GM19240 (cell line): ENCODE measurements around the gene TRAF3.
"Not testable (repeated sequence)": the region's sequence is repeated elsewhere in the genome, so short reads cannot be mapped to it uniquely, and the experiment has no call there.

Experiments used
- DNase-seq: peaks from one replicate; pipeline ENCODE4 v3.0.0; 2011; ENCODE audit warnings: low spot score; ENCODE audit not compliant: insufficient read length

TRAF3 gene

DNA sequence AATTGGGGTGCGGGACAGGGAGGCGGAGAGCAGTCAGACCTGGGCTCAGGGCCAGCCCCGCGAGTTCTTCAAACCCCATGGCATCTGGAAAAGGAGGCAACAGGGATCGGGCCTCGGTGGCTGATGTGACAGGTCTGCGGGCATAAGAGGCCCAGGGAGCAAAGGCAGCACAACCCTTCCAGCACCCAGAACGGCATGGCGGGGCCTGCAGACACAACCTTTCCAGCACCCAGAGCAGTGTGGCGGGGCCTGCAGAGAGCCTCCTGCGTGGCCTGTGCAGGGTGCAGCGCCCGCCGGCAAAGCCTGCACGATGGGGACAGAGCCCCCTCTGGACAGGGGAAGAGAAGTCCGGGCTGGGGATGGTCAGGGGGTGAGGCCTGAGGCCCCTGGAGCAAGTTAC lies 26.2 kb upstream of the TRAF3 start:
- DNase-seq, result no peak

GRCh38 chr14:102752239-102752847 lies 24.9 kb upstream of the TRAF3 start:
- DNase-seq, result no peak

DNA sequence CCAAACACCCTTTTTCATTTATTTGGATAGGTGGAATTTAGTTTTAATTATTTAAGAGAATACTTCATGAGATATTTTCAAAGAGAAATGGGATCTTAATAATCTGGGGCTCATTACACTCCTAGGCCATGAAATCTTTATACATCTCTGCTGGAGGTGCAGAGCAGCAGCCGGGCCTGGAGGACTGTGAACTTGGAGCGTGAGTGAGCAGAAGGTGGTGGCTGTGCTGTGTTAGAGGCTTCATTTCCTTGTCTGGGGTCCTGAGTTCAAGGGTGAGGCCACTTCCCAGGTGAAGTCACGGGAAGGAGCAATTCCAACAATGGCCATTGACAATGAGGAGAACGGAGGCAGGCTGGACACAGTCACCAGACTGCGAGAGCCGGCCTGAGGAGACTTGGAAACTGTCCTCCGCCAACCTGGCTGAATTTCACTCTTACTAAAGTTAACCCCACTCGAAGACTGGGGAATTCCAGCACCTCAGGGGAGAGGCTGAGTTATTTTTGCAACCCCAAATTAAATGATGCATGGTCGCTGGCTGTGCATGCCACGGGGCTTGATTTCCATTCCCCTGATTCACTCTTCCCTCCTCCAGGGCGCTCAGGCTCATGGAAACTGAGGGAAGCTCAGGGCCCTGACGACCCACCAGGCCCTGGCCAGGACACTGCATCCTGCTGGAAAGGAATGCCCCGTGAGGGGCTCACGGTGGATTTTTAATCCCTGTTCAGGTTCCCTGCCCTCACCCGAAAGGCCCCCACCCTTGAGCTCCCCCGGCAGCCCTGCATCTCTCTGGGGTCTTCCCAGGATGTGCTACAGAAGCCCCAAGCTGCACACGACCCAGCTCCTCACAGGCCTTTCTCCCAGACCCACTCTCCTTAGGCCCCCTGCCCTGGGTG lies 22.6 kb upstream of the TRAF3 start:
- no peak for DNase-seq

GRCh38 chr14:102757646-102758045 lies 19.6 kb upstream of the TRAF3 start:
- no peak for DNase-seq

GRCh38 chr14:102758087-102758486 lies 19.2 kb upstream of the TRAF3 start:
- DNase-seq, result no peak

DNA sequence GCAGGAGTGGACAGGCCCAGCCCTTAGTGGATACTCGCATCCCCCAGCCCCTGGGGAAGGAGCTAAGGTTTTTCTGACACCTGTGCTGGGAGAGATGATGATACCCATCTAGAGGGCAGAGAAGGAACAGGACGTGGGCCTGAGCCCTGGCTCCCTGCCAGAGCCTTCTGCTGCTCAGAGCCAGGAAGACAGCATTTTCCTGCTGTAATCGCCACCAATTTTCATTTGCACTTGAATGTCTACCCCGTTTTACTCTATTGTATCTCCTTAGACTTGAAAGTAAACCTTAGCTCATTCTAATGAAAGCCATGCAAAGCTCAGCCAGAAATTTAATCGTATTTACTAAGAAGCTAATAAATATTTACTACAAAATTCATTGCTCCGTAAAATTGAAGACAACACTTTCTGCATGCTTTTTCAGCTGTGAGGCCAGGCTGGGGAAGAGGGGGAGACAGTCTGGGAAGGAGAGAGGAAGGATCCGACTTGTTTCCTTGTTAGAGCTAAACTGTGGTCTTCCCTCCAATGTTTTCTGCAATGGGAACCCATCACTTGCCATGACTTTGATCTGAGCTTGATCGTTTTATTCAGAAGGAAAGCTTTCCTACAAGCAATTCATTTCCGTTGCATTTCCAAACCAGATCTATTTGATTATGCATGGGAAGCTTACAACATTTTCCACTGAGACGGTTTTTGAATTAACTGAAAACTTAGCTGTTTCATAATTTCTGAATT lies 17.6 kb upstream of the TRAF3 start:
- no peak for DNase-seq

GRCh38 chr14:102760496-102761193 lies 16.6 kb upstream of the TRAF3 start:
- DNase-seq, result no peak

GRCh38 chr14:102761206-102761605 lies 16.0 kb upstream of the TRAF3 start:
- no peak for DNase-seq

- no peak for DNase-seq
Measured at GRCh38 chr14:102764220-102764671, 13.0 kb upstream of the TRAF3 start.

DNA sequence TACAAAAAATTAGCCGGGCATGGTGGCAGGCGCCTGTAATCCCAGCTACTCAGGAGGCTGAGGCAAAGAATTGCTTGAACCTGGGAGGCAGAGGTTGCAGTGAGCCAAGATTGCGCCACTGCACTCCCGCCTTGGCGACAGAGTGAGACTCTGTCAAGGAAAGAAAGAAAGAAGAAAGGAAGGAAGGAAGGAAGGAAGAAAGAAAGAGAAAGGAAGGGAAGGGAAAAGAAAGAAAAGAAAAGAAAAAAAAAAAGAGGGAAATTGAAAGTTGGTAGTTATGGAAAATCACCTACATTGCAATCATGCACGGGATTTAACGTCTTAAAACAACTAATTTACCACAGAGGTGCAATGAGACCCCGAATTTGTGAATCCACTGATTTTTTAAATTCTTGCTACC lies 11.5 kb upstream of the TRAF3 start:
- DNase-seq, result not testable (repeated sequence)

DNA sequence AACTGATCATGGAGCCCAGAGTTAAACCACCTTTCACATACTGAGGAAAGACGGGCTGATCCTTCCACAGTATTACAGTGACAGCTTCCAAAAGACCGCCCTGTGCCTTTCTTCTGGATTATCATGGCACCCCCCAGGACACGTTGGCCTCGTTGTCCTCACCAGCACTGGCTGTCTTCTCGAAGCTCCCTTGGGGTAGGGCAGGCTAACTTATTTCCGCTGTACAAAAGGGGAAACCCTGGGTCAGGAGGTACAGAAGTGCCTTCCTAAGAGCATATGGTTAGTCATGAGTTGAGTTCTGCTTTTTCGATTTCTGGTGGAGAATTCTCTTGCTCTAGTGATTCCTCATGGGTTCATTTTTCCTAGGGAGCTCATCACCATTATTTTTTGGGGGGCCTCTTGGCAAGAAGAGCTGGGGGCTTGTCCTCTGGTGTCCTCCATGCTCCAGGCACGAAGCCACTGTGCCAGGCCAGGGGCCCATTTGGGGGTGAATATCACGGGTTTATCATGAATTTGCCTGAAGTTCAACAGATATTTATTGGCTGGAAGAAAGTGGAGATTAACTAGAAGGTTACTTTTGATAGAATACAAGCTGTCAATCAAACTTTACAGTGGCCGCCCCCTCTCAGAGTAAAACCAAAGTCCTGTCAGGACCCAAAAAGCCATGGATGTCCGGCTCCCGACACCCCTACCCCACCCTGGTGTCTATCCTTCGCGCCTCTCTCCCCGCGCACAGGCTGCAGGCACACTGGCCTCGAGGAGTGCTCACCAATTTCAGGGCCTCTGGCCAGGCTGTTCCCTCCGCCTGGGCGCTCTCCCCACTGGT lies 8.8 kb upstream of the TRAF3 start:
- DNase-seq, result no peak

- DNase-seq, result no peak
Measured at GRCh38 chr14:102769049-102769327, 8.3 kb upstream of the TRAF3 start.

- no peak for DNase-seq
Measured at GRCh38 chr14:102770147-102771123, 6.8 kb upstream of the TRAF3 start.

DNA sequence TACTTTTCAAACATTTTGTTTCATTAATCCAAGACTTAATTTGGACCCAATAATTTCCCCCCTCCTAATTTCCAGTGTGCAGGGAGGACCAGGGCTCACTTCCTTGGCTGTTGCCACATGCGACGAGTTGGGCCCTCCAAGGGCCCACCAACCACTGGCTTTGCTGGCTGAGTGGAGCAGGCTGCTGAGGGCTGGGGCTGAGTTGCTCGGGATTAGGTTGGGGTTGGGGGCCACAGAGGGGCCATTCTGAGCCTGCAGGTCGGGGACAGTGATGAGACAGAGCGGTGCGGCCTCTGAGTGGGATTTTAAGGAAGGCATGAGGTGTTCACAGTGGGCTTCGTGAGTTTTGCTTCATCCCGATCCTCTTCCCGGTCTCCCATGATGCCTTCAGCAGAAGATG lies 6.1 kb upstream of the TRAF3 start:
- DNase-seq, result no peak

DNA sequence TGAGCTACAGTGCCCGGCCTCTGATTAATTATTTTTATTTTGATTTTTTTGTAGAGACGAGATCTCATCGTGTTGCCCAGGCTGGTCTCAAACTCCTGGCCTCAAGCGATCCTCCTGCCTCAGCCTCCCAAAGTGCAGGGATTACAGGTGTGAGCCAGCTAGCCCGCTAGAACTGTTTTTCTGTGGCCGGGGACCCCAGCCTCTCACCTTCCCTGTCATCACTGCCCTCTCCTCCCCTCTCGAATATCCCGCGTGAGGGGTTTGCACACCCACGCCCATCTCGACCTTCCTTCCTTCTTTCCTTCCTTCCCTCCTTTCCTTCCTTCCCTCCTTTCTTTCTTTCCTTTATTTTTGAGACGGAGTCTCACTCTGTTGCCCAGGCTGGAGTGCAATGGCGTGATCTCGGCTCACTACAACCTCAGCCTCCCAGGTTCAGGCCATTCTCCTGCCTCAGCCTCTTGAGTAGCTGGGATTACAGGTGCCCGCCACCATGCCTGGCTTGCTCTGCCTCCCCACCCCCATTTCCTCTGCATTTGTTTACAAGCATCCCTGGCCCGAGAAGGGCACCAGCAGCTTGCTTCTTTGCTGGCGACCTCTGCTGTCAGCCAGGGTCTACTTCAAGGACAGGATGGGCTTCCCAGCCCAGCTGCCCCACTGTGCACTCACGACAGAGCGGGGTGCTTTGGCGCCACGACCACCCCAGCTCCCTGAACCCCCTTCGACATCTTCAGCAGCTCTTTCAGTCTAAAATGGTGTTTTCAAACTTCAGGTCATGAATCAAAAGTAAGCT lies 4.3 kb upstream of the TRAF3 start:
- DNase-seq, result no peak

DNA sequence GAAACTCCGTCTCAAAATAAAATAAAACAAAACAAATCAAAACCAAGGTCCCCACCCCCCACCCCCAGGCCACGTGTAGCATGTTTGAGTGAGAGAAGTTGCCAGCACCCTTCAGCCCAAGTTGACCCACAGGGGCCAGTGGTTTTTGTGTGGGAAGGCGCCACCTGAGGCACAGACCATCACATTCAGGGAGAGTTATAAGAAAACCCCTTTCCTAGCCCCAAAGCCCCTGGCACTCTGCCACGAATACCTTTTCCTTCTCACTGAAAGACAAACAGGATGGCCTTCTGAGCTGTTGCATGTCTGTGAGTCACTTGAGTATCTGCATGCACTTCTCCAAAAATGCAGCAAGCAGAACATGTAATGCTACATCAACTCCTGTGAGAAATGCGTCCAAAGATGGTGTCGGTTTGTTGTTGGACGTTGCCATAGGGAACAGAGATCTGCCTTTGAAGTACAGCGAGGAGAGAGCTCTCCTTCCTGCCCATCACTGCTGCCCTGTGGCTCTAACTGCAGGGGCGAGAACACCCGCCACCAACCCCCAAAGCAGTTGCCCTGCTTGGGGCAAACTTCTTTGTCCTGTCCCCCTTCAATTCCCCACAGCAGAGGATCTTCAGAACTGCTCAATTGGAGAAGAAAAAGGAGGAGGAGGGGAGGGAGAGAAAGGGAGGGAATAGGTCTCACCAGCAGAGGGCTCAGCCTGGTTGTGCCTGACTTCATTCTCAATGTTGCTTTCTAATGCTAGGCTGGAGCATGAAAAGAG lies 2.7 kb upstream of the TRAF3 start:
- DNase-seq, result peak; percentile 76

DNA sequence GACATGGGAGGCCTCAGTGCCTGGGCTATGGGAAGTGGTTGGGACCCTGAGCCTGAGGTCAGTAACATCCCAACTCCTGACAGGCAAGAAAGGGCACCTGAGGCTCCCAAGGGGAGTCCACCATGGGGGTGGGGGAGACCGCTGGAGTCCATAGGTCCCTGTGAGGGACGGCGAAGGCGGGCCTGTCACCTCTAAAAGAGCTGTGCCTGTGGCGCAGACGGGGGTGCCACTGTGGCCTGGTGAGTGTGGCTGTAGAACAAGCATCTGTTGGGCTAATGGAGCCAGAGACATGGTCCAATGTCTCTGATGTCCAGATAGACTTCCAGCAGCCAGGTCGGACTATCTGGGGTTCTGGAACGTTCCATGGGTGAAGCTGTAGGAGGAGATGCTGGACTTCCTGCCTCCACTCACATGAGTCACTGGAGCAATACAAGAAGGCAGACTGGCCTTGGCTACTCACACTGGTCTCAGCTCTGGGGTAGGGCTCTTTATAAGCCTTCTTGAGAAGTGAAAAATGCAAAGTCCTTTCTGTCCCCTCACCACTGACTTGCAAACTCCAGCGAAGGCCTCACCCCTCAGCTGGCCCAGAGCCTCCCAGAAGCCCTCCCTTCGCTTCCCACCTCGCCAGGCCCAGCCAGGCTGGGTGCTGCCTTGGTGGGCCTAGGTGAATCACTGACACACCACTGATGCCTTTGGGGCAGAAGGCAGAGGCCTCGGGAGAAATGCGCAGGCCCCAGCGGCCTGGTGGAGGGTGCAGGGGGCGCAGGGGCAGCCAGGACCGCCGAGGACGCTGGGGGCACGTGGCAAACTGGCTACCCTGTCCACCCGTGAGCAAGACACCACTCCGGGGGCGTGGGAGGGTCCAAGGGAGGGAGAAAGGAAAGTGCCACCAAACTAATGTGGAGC lies 1.1 kb upstream of the TRAF3 start:
- no peak for DNase-seq
